Measurements from ENCODE around the gene CLK2. TPM values are rescaled to one million over a fixed set of nuclear protein-coding genes. Genes with fewer than 3 reads are reported as not detected.

CLK2 gene
- total RNA-seq, 2 donors from 2014 or later: 36.6 to 40.7 TPM

DNA sequence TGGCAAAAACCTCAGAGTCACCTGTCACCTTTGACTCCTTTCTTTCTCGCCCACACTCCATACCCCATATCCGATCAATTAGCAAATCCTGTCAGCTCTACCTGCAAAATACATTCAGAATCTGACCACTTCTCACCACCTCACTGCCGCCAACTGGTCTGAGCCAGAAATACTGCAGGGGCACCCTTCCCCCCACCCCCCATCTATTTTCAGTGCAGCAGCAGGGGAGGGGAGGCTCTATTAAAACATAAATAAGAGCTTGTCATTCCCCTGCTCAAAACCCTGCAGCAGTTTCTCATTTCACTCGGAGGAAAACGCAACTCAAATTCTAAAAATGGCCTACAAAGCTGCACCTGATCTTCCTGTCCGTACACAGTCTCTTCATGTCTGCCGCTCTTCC is 24.1 kb upstream of the CLK2 start:
- TF ChIP-seq, protein P1, sequence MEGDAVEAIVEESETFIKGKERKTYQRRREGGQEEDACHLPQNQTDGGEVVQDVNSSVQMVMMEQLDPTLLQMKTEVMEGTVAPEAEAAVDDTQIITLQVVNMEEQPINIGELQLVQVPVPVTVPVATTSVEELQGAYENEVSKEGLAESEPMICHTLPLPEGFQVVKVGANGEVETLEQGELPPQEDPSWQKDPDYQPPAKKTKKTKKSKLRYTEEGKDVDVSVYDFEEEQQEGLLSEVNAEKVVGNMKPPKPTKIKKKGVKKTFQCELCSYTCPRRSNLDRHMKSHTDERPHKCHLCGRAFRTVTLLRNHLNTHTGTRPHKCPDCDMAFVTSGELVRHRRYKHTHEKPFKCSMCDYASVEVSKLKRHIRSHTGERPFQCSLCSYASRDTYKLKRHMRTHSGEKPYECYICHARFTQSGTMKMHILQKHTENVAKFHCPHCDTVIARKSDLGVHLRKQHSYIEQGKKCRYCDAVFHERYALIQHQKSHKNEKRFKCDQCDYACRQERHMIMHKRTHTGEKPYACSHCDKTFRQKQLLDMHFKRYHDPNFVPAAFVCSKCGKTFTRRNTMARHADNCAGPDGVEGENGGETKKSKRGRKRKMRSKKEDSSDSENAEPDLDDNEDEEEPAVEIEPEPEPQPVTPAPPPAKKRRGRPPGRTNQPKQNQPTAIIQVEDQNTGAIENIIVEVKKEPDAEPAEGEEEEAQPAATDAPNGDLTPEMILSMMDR (IDR thresholded peaks at IDR 0.05): no peak
- TF ChIP-seq POLR2A (IDR thresholded peaks at IDR 0.05): no peak
- ATAC-seq: no peak
- no peaks in the 10 kb centered on the region for H3K9me3 ChIP-seq
- H3K27ac ChIP-seq: no peak overlapping the region
- peaks cover 0 to 8% of the 10 kb centered on the region in 2 donors for H3K27me3 ChIP-seq
- 78 to 84% methylated on average over 7 of the region's 7 CpGs for WGBS, 2 donors
- H3K4me3 ChIP-seq: no peak overlapping the region
- peaks cover 10% of the 10 kb centered on the region for H3K4me1 ChIP-seq
- H3K36me3 ChIP-seq (replicated peaks in 1 of 2; ENCODE audit: insufficient read depth in 1 of 2, low read depth in 2 of 2): no peaks in the 10 kb centered on the region
- intact Hi-C loops (cut with DNase I): no loop called here
- no peak for DNase-seq

DNA sequence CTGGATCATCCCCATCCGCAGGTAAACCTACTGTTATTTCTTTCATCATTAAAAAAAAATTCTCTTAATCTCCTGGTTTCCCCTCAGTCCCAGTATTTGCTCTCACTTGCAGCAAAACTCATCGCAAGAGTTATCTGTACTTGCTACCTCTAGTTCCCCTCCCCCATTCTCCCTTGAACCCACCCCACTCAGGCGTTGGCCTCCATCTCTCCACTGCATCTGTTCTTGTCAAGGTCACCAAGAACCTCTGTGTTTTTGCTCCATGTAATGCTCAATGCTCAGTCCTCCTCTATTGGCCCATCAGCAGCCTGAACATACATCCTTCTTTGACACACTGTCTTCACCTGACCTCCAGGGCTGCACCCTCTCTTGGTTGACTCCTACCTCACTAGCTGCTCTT is 23.4 kb upstream of the CLK2 start:
- intact Hi-C loops (cut with DNase I): no loop called here
- ATAC-seq (no peak), DNase-seq (no peak)
- WGBS, 2 donors: 66 to 76% methylated on average over 3 of the region's 3 CpGs
- Histone ChIP-seq H3K4me3 (no peak overlapping the region), H3K27ac (no peak overlapping the region), H3K9me3 (no peaks in the 10 kb centered on the region), H3K4me1 (peaks cover 10% of the 10 kb centered on the region), H3K27me3 (peaks cover 0 to 8% of the 10 kb centered on the region in 2 donors), H3K36me3 (replicated peaks in 1 of 2; ENCODE audit: insufficient read depth in 1 of 2, low read depth in 2 of 2) (no peaks in the 10 kb centered on the region)
- no peak for TF ChIP-seq POLR2A (IDR thresholded peaks at IDR 0.05)
- TF ChIP-seq, protein P1 (IDR thresholded peaks at IDR 0.05): no peak

DNA sequence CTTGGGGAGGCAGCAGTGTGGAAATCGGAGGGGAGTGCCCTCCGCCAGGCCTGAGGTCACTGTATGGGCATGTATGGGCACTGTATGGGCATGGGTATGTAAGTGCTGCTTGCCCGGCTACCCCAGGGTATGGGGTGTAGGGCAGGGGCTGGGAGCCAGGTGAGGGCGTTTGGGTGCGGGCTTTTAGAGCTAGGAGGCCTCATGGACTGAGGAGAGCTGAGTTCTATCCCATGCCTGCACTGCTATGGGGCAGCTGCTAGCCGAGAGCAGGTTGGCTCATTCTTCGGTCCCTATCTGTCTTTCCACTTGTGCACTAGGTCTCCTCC is 22.6 kb upstream of the CLK2 start:
- H3K4me1 ChIP-seq: peaks cover 10% of the 10 kb centered on the region
- ATAC-seq (no peak), DNase-seq (no peak)
- H3K27me3 ChIP-seq: peaks cover 0 to 8% of the 10 kb centered on the region in 2 donors
- no peak overlapping the region for H3K4me3 ChIP-seq
- no peak overlapping the region for H3K27ac ChIP-seq
- TF ChIP-seq POLR2A (IDR thresholded peaks at IDR 0.05): no peak
- TF ChIP-seq, protein P1 (IDR thresholded peaks at IDR 0.05): no peak
- H3K9me3 ChIP-seq: no peaks in the 10 kb centered on the region
- intact Hi-C loops (cut with DNase I): no loop called here
- WGBS, 2 donors: 85 to 87% methylated on average over 5 to 7 of the region's 7 CpGs
- H3K36me3 ChIP-seq (replicated peaks in 1 of 2; ENCODE audit: insufficient read depth in 1 of 2, low read depth in 2 of 2): no peaks in the 10 kb centered on the region

DNA sequence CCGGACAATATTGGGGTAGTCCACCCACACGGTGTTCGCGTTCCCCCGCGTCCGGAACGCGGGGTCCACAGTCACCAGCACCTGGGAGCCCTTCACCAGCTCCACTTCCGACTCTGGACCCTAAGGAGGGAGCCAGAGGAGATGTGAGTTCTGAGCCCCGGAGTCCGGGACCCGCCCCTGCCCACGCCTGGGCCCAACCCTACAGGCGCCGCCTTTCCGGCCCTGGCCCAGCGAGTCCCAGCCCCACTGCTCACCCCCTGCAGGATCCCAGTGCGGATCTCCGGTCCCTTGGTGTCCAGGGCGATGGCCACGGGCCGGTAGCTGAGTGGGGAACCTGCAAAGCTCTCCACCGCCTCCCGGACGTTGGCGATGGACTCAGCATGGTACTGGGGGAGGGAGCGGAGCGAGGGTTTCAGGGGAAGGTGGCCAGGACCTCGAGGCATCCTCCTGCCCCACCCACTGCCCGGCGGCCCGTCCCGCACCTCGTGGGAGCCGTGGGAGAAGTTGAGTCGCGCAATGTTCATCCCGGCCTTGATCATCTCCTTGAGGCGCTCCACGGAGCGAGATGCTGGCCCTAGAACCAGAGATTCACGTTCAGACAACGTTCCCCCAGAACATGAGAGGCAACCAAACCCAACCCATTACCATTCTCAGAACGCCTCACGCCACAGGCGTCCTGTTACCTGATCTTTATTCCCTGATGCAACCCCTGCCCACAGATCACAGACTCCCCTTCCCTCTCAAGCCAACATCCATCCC is 22.1 kb upstream of the CLK2 start:
- no peak overlapping the region for H3K27ac ChIP-seq
- ATAC-seq: no peak
- H3K36me3 ChIP-seq (replicated peaks in 1 of 2; ENCODE audit: insufficient read depth in 1 of 2, low read depth in 2 of 2): no peaks in the 10 kb centered on the region
- H3K4me1 ChIP-seq: peaks cover 10% of the 10 kb centered on the region
- no peak for TF ChIP-seq POLR2A (IDR thresholded peaks at IDR 0.05)
- TF ChIP-seq, protein P1 (IDR thresholded peaks at IDR 0.05): no peak
- intact Hi-C loops (cut with DNase I): no loop called here
- 14 to 50% methylated on average over 8 to 47 of the region's 47 CpGs for WGBS, 2 donors
- no peaks in the 10 kb centered on the region for H3K9me3 ChIP-seq
- DNase-seq: no peak
- peaks cover 0 to 8% of the 10 kb centered on the region in 2 donors for H3K27me3 ChIP-seq
- H3K4me3 ChIP-seq: no peak overlapping the region

Data from body of pancreas (tissue), 4 donors.